GM19099 (cell line): ENCODE results near the gene TNFRSF8.

Experiments
- POLR2A ChIP-seq: IDR thresholded peaks from 3 replicates; pipeline ENCODE4 v1.6.1; 2011; ENCODE audit warnings: low read depth; ENCODE audit not compliant: insufficient read length; ENCODE audit errors: extremely low read depth

The TNFRSF8 gene

DNA sequence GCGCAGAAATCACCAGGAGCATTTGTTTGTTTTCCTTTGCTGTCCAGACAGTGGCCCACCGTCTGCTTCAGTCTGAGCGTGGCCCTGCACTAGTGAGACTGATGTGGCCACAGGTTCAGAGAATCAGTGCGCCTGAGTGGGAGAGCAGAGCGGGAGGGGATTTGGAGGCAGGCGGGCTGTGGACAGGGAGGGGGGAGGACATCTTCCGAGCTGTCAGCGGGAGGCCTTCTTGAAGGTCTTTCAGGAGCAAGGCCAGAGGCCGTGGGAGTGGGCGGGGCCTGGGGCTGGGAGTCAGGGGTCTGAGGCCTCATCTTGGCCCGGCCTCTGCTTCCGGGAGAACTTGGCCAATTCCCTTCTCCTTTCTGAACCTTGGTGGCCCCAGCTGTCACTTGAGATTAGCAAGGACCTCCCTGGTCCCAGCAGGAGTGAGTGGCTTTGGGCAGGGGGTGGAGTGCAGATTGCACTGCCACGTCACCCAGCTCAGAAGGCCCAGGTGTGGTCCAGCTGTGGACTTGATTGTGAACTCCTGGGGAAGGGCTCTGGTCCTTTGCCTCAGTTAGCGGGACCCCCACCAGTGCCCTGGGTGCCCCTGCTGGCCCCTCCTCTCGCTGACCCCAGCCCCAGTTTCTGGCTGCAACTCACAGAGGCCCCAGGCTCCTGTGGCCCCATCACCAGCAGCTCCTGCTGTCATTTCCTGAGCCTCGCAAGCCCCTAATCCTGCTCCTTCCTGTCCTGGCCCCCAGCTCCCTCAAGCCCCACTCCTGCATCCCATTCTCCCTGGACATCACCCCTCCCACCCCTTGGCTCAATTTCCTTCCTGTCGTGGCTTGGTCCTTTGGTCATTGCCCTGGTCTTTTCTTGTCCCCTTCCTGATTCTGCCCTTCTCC is 112.1 kb downstream of the TNFRSF8 start:
- TF ChIP-seq POLR2A: no peak

DNA sequence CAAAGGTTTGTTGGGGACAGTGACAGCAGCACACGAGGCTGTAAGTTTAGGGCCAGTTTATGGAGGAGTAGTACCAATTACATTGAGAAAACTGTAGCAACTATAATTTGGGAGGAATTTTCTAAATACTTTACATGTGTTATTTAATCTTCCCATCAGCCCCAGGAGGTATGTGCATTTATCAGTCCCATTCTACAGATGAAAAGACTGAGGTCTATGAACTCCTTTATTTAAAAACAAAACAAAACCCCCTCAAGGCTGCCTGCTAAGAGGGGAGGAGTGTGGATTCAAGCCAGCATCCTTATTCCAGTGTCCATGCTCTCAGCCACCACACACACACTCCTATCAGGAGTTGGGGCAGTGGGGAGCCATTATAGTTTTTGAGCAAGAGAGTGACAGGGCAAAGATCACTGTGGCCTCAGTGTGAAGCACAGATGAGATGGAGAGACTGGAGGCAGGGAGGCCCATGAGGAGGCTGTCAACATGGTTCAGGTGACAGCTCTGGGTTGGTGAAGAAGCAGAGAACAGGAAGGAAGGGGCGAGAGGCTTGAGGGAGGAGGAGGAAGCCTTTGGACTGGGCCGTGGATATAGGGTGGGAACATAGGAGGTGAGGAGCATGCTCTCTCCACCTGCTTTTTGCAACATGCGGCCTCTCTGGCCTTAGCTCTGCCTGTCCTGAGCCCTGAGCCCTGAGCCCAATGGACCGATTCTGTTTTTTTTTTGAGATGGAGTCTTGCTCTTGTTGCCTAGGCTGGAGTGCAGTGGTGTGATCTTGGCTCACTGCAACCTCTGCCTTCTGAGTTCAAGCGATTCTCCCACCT is 113.4 kb downstream of the TNFRSF8 start:
- no peak for TF ChIP-seq POLR2A

DNA sequence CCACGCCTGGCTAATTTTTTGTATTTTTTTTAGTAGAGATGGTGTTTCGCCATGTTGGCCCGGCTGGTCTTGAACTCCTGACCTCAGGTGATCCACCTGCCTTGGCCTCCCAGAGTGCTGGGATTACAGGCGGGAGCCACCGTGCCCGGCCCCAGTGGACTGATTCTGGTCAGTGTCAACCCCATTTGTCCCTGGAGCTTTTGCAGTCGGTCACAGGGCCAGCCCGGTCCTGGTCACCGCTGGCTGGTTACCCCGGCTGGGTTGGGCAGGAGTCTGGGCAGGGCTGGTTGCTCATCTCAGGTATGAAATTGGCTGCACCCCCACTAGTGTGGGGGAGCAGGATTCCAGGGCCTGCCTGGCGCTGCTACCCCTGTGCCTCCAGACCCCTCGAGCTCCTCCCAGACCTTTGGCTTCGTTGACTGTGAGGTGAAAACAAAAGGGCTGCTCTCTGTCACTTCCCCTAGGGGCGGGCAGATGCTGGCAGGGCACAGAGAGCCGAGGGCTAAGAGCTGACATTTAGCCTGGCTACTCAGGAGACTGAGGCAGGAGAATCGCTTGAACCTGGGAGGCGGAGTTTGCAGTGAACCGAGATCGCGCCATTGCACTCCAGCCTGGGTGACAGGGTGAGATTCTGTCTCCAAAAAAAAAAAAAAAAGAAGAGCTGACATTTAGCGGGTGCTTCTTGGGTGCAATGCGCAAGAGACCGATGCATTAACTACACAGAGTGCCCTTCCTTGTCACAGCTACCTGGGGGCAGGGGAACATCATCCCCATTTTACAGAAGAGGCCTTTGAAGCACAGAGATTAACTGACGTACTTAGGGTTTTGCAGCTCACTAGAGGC is 114.3 kb downstream of the TNFRSF8 start:
- no peak for TF ChIP-seq POLR2A

DNA sequence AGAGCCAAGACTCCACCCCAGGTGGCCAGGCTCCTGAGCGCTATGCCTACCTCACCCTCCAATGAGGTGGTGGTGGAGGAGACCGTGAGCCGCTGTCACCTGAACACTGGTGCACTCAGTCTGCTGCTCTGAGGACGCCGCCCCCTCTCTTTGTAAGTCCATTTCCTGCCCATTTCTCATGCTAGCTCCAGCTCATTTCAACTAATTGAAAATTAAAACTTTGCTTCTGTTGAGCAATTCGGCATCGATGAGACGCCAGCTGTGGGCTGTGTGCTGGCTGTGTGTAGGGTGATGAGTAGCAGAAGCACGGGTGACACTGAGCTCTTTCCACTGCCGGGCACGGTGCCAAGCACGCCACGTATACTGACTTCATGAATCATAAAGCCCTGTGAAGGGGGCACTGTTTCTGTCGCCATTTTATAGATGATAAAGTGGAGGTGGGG is 114.9 kb downstream of the TNFRSF8 start:
- TF ChIP-seq POLR2A: no peak

DNA sequence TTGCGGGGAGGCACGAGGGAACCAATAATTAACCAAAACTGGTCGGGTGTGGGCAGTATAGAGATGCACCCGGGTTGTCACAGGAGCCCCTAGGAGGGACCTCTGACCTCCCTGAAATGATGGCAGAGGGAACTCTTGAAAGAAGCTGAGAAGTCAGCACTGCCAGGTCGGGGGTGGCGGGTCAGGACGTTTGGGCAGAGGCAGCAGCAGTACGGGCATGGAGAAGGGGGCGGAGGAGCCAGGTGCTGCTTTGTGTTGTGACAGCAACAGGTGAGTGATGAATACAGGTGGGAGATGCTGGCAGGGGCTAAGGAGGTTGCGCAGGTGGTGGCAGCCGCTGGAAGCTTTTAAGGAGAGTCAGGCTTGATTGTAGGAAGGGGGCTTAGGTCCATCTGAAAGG is 115.4 kb downstream of the TNFRSF8 start:
- no peak for TF ChIP-seq POLR2A

DNA sequence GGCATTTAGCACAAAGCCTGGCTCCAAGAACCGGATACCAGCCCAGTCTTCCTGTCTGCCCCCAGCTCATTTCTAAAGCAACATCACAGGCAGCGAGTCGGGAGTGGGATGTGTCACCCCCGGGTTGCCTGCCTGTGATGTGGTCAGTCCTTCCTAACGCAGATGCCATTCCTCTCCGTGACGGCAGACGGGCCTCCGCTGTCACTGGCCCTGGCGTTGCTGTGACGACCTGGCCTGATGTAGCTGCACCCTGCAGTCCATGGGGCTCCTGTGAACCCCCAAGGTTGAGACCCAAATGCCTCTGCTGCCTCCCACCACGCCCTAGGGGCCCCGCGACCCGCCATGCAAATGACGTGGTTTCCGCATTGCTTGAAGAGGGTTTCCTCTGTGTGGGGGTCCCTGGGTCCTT is 116.0 kb downstream of the TNFRSF8 start:
- TF ChIP-seq POLR2A: peak; percentile 20

DNA sequence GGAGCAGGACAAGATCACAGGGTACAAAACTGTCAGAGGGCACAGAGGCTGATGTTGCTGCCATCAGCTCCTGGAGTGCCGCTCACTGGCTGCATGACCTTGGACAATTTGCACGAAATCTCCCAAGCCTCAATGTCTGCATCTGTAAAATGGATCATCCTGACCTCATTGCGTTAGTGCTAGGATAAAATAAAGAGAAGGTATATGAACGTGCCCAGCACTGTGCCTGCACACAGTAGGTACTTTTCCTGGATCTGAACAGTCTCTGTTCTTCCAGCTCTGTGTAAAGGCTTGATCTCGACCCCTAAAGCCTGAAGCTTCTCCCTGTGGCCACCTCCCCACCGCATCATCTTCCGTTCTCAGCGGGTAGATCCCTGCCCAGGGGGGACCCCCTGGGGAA is 116.6 kb downstream of the TNFRSF8 start:
- no peak for TF ChIP-seq POLR2A

DNA sequence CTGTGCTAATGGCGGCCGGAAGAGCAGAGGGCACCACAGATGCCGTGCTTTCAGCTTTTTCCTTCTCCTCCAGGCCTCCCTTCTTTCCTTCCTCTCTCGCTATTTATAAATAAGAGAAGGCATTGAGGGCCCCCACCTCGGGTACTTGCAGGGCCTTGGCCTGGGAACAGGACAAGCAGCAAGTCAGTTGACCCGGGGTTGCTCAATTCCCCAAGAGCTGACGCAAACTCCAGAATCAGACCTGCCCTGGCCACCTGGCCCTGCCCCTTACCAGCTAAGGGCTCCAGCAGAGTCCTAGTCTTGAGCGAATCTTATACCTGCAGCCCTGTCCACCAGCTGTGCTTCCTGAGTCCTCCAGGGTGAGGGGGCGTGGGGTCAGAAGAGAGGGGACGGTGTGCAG is 117.2 kb downstream of the TNFRSF8 start:
- TF ChIP-seq POLR2A: no peak

DNA sequence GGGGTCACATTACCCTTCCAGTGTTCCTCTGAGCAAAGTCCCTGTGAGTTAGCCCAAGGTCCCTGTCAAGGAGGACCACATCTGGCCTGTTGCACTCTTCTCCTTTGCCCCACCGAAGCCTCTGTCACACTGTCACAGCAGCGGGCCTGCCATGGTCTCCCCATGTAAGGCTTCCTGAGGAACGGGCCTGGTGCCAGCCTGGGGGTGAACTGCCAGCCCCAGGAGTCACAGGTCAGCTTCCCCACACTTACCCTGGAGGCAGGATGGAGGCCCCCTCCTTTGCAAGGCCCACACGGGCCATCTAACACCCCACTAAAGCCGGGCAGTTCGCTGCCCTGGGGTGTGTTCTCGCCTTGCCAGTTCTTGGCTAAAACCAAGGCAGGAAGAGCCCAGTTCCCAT is 117.8 kb downstream of the TNFRSF8 start:
- TF ChIP-seq POLR2A: no peak

DNA sequence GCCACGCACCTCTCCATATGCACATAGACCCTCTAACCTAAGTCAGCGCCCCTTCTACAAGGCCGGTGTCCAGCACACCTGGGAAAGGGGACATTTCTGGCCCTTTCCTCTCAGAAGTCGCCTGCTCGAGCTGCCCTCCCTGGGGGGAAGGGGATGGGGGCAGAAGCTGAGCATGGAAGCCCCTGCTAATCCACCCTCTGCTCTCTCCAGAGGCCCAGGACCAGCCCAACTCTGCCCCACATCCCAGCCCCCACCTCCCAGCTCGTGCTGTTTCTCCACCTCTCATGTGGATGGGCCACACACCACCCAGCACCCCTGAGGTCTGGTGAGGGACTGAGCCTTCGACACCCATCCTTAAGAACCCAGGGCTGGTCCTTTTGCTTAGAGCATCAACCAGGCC is 118.5 kb downstream of the TNFRSF8 start:
- no peak for TF ChIP-seq POLR2A

DNA sequence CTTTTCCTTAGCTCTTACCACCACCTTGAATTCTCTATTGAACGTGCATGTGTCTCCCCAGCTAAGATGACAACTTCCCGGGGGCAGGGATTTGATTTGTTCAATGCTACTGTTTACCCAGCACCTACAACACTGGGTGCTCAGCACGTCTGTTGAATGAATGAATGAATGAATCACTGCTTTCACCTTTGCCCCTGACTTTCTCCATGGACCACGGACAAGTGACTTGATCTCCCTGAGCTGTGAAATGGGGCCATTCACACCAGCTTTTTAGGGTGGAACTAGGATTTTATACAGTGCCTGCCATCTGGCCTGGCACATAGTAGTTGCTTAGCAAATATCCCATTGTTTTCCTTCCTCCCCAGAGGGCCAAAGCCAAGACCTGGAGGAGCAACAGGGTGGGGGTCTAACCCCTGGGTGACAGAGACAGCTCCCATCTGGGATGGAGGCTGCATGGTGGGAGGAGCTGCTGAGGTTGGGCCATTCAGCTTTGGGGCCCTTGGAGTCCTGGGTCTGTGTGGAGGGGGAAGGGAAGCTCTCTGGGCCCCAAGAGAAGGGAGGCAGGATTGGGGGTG is 119.4 kb downstream of the TNFRSF8 start:
- TF ChIP-seq POLR2A: no peak

DNA sequence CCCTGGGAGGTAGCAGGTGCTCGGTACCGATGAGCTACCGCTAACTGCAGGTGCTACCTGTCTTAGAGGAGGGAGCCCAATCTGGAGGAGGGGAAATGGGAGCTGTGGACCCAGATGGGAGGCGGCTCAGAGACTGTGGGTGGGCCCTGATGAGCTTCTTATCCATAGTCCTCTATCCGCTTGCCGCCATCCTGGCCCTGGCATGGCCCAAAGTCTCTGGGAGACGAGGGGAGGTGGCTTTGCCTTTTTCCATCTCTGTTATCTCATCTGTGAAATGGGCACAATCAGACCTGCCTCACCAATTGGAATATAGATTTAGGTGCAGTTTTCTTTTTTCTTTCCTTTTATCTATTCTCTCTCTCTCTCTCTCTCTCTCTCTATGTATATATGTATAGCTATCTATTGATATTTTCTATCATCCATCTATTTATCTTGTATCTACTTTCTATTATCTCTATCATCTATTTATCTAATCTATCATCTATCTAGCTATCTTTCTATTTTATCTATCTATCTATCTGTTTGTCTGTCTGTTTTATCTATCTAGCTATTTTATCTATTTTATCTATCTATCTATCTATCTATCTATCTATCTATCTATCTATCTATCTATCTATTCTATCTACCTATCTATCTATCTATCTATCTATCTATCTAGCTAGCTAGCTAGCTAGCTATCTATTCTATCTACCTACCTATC is 120.1 kb downstream of the TNFRSF8 start:
- TF ChIP-seq POLR2A: no peak

DNA sequence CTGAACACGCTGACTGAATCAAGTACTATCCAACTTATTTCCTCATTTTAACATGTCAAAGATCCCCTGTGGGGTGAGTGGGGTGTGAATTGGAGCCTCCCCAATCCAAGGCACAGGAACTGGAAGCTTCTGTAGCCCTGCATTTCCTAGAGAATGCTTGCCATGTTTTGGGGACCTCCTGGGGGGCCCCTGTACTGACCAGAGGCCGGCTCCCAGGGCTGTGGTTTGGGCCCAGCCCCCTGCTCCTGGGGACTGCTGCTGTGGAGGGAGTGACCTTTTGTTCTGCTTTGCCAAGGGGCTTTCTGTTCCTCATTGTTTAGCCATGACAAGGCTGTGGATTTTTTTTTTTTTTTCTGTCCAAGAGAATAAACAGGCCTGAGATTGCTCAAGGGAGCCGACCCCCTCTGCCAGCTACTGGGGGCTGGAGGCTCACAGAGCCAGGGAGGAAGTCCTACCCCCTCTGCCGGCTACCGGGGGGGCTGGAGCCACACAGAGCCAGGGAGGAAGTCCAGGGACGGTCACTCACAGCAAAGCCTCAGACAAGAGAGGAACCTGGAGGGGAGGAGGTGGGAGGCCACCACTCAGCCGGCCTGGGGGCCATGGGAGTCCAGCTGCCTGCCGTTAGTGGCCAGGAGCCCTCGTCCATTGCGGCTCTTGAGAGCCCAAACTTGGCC is 121.0 kb downstream of the TNFRSF8 start:
- TF ChIP-seq POLR2A: no peak

DNA sequence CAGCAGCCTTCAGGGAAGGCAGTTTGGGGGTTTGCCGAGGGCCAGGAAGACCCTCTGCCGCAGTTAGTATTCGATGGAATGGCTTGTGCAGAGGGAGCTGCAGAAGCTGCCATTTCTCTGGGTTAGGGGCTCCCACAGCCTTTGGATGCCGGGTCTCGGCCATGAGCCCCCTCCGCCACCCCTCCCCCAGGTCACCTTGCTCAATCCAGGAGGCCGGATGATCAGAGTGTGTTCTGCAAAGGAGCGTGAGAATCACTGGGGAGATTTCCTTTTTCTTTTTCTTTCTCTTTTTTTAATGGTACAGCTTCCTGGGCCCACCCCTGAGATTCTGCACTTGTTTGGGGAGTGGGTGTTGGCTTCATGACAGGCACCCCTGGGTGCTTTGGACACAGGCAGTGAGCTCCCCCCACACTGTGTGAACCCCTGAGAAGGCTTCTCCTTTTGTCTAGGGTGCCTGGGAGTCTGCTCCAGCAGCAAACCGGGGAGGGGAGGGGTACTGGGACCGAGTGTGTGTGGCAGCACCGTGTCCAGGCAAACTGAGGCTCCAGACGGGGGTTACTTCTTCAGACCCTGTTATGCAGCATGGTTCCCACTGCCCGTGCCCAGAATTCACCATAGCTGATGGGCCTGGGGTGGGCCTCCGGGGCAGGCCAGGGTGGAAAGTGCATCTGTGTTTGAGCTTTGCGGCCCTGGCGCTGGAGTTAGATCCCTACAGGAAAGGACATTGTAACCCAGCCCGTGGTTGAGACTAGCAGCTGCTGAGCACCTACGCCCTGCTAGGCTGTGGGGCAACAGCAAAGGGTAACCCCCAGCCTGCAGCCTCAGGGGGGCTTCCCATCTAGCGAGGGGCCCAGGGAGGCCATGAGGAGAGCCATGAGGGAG is 122.2 kb downstream of the TNFRSF8 start:
- TF ChIP-seq POLR2A: no peak
